H1 (cell line): Measurements from ENCODE around the gene UTS2B. TPM values are rescaled to one million over a fixed set of nuclear protein-coding genes. Genes with fewer than 3 reads are reported as not detected.

ENCODE experiments used
- CTCF ChIA-PET: fragments of 300-600 bp; sonication (Branson Sonifier 250); formaldehyde crosslinking; loops from one replicate; lab custom pipeline; 2021; ENCODE audit not compliant: partially characterized antibody; lab: Charles Lee
- POLR2A ChIA-PET: fragments of 300-600 bp; sonication (Branson Sonifier 250); formaldehyde crosslinking; loops from one replicate; lab custom pipeline; 2021; ENCODE audit warnings: inconsistent platforms; ENCODE audit not compliant: partially characterized antibody; lab: Charles Lee
- DNase-seq, 2 experiments: peaks; one replicate each; pipeline versions ENCODE4 v3.0.0 to v3.0.0-alpha.2; 2010 to 2022; ENCODE audit warnings: low spot score in 2 of 2, low read depth in 1 of 2, mixed read lengths in 1 of 2
- FAIRE-seq: peaks from 2 replicates; lab custom pipeline; 2011; peaks lifted over from hg19 to GRCh38; lab: Jason Lieb, UNC
- H2AFZ ChIP-seq: 2 replicates; pipeline ENCODE4 v1.8.1; 2012; ENCODE audit warnings: low read length, inconsistent platforms
- H2AK5ac ChIP-seq: 2 replicates; pipeline ENCODE4 v1.6.1; 2013; ENCODE audit warnings: low read depth, low read length
- H2BK120ac ChIP-seq: replicated peaks from 2 replicates; pipeline ENCODE3; 2013; ENCODE audit warnings: low read depth, low read length, inconsistent platforms
- H2BK12ac ChIP-seq: 2 replicates; pipeline ENCODE4 v1.6.1; 2013; ENCODE audit warnings: low read depth, low read length
- H2BK15ac ChIP-seq: 2 replicates; pipeline ENCODE4 v1.6.1; 2013; ENCODE audit warnings: low read length
- H2BK20ac ChIP-seq: 2 replicates; pipeline ENCODE4 v1.6.1; 2013; ENCODE audit warnings: low read length
- H2BK5ac ChIP-seq: 2 replicates; pipeline ENCODE4 v1.6.1; 2013; ENCODE audit warnings: low read depth, low read length
- H3K14ac ChIP-seq: 2 replicates; pipeline ENCODE4 v1.6.1; 2013; ENCODE audit warnings: inconsistent platforms; ENCODE audit not compliant: insufficient read length
- H3K18ac ChIP-seq: 2 replicates; pipeline ENCODE4 v1.6.1; 2013; ENCODE audit warnings: low read length; ENCODE audit errors: extremely low read depth
- H3K23ac ChIP-seq: 2 replicates; pipeline ENCODE4 v1.6.1; 2013; ENCODE audit warnings: inconsistent platforms; ENCODE audit not compliant: insufficient read length
- H3K23me2 ChIP-seq: 2 replicates; pipeline ENCODE4 v1.6.1; 2013; ENCODE audit warnings: low read depth, low read length
- H3K27ac ChIP-seq: 2 replicates; pipeline ENCODE4 v1.6.1; 2011; ENCODE audit warnings: low read depth, low read length, inconsistent platforms
- H3K27me3 ChIP-seq, 4 experiments: replicated peaks in 1 of 4; 1 replicate in 1 of 4; 2 replicates in 3 of 4; pipeline versions ENCODE4 v1.6.1 to v1.8.1; 2011 to 2013; ENCODE audit warnings: low read length in 3 of 4, mild to moderate bottlenecking in 3 of 4, inconsistent platforms in 2 of 4, mixed read lengths in 2 of 4, moderate library complexity in 1 of 4; ENCODE audit not compliant: control insufficient read depth in 3 of 4, insufficient read depth in 3 of 4; ENCODE audit errors: extremely low read depth in 1 of 4
- H3K36me3 ChIP-seq, 4 experiments: 2 replicates each; pipeline versions ENCODE4 v1.6.1 to v1.8.1; 2011 to 2013; ENCODE audit warnings: mild to moderate bottlenecking in 4 of 4, low read length in 3 of 4, moderate library complexity in 2 of 4, control low read depth in 1 of 4, inconsistent platforms in 1 of 4; ENCODE audit not compliant: insufficient read depth in 4 of 4, control insufficient read depth in 2 of 4
- H3K4ac ChIP-seq: replicated peaks from 2 replicates; pipeline ENCODE3; 2013; ENCODE audit warnings: low read length, low read depth, mixed read lengths, inconsistent platforms; ENCODE audit not compliant: insufficient read length
- H3K4me1 ChIP-seq, 4 experiments: replicated peaks in 1 of 4; 1 replicate in 1 of 4; 2 replicates in 3 of 4; pipeline versions ENCODE4 v1.6.1 to v1.8.1; 2011 to 2013; ENCODE audit warnings: low read length in 3 of 4, inconsistent platforms in 2 of 4, mixed read lengths in 1 of 4; ENCODE audit not compliant: insufficient read depth in 4 of 4, control insufficient read depth in 3 of 4
- H3K4me2 ChIP-seq, 2 experiments: 2 replicates each; pipeline versions ENCODE4 v1.6.1 to v1.8.1; 2011 to 2013; ENCODE audit warnings: low read depth in 2 of 2, low read length in 2 of 2, control low read depth in 1 of 2, inconsistent platforms in 1 of 2, mild to moderate bottlenecking in 1 of 2; ENCODE audit not compliant: insufficient read depth in 1 of 2
- H3K4me3 ChIP-seq, 4 experiments: fragments of 200-600, 300-600 bp in 1 of 4; sonication (generic), shearing (Covaris generic), sonication (Bioruptor Twin) in 1 of 4; 2 replicates each; pipeline versions ENCODE4 v1.5.1 to v1.8.1; 2011 to 2016; ENCODE audit warnings: low read length in 4 of 4, low read depth in 3 of 4, control low read depth in 2 of 4, inconsistent platforms in 2 of 4, mild to moderate bottlenecking in 2 of 4, mixed read lengths in 1 of 4, moderate library complexity in 1 of 4; ENCODE audit not compliant: insufficient read depth in 2 of 4; ENCODE audit errors: extremely low read depth in 1 of 4
- H3K56ac ChIP-seq: replicated peaks from 2 replicates; pipeline ENCODE3; 2013; ENCODE audit warnings: low read depth, mild to moderate bottlenecking, mixed read lengths, low read length, inconsistent platforms; ENCODE audit not compliant: insufficient read length
- H3K79me1 ChIP-seq: 2 replicates; pipeline ENCODE4 v1.6.1; 2013; ENCODE audit warnings: low read depth, low read length, control low read depth
- H3K79me2 ChIP-seq, 2 experiments: 2 replicates each; pipeline versions ENCODE4 v1.6.1 to v1.8.1; 2012 to 2013; ENCODE audit warnings: low read length in 2 of 2, mild to moderate bottlenecking in 2 of 2, inconsistent platforms in 1 of 2; ENCODE audit not compliant: insufficient read depth in 2 of 2, control insufficient read depth in 1 of 2
- H3K9ac ChIP-seq, 4 experiments: replicated peaks in 1 of 4; 1 replicate in 1 of 4; 2 replicates in 3 of 4; pipeline versions ENCODE4 v1.6.1 to v1.8.1; 2011 to 2013; ENCODE audit warnings: low read depth in 3 of 4, low read length in 3 of 4, control low read depth in 2 of 4, mild to moderate bottlenecking in 2 of 4, moderate library complexity in 2 of 4, inconsistent platforms in 1 of 4; ENCODE audit errors: extremely low read depth in 1 of 4
- H3K9me3 ChIP-seq, 2 experiments: 2 replicates each; pipeline versions ENCODE4 v1.6.1 to v1.8.1; 2012 to 2013; ENCODE audit warnings: mild to moderate bottlenecking in 2 of 2, moderate library complexity in 2 of 2, control low read depth in 1 of 2, inconsistent platforms in 1 of 2, low read depth in 1 of 2, low read length in 1 of 2, mixed read lengths in 1 of 2; ENCODE audit not compliant: insufficient read depth in 2 of 2
- H4K20me1 ChIP-seq, 2 experiments: replicated peaks in 1 of 2; 2 replicates each; pipeline versions ENCODE3 to v1.8.1; 2011 to 2013; ENCODE audit warnings: inconsistent platforms in 2 of 2, low read length in 2 of 2, mild to moderate bottlenecking in 1 of 2; ENCODE audit not compliant: insufficient read depth in 2 of 2, control insufficient read depth in 1 of 2
- H4K5ac ChIP-seq: 2 replicates; pipeline ENCODE4 v1.6.1; 2013; ENCODE audit warnings: low read length, low read depth, mixed read lengths, inconsistent platforms; ENCODE audit not compliant: insufficient read length
- H4K8ac ChIP-seq: 2 replicates; pipeline ENCODE4 v1.8.0; 2013; ENCODE audit warnings: mild to moderate bottlenecking, moderate library complexity, low read length, inconsistent platforms; ENCODE audit not compliant: insufficient read depth; ENCODE audit errors: extremely low read depth
- H4K91ac ChIP-seq: replicated peaks from 2 replicates; pipeline ENCODE3; 2013; ENCODE audit warnings: low read length, mixed read lengths, inconsistent platforms; ENCODE audit not compliant: insufficient read length
- CBX5 ChIP-seq: fragments of 300-800, 300-1000 bp; sonication (generic); IDR thresholded peaks from 2 replicates; pipeline ENCODE4 v1.7.1; 2016; ENCODE audit warnings: antibody characterized with exemption, low read length, low read depth
- CBX8 ChIP-seq: fragments of 300-800, 300-1000 bp; sonication (generic); IDR thresholded peaks from 2 replicates; pipeline ENCODE4 v1.7.1; 2016; ENCODE audit warnings: low read depth, low read length, borderline replicate concordance
- CREB1 ChIP-seq: IDR thresholded peaks from 2 replicates; pipeline ENCODE4 v1.6.1; 2012; ENCODE audit warnings: inconsistent platforms
- NANOG ChIP-seq: IDR thresholded peaks from 2 replicates; pipeline ENCODE4 v1.6.1; 2011; ENCODE audit warnings: low read length, low read depth, mild to moderate bottlenecking, inconsistent platforms; ENCODE audit not compliant: insufficient read depth, poor library complexity, severe bottlenecking
- PHF8 ChIP-seq: fragments of 200-600 bp; sonication (generic); conservative IDR thresholded peaks from 2 replicates; pipeline ENCODE4 v1.7.1; 2012; ENCODE audit warnings: low read depth, mild to moderate bottlenecking, inconsistent platforms, low read length, moderate library complexity
- POLR2AphosphoS5 ChIP-seq: IDR thresholded peaks from 2 replicates; pipeline ENCODE4 v1.6.1; 2011; ENCODE audit warnings: low read depth, low read length
- SAP30 ChIP-seq: fragments of 300-600 bp; sonication (generic); IDR thresholded peaks from 2 replicates; pipeline ENCODE4 v1.7.1; 2012; ENCODE audit warnings: low read length, moderate library complexity, mild to moderate bottlenecking, inconsistent platforms; ENCODE audit not compliant: insufficient read depth, insufficient replicate concordance
- WGBS, 2 experiments: shearing (Covaris generic) in 1 of 2; methylation state at CpG; one replicate each; pipeline versions ENCODE4 v1.1.6 to v1.1.7; 2013 to 2015; ENCODE audit warnings: low lambda C conversion rate in 2 of 2, mixed read lengths in 2 of 2, inconsistent platforms in 1 of 2, low coverage in 1 of 2, missing lambda C conversion rate in 1 of 2; ENCODE audit not compliant: insufficient replicate concordance in 2 of 2, insufficient coverage in 1 of 2, insufficient read length in 1 of 2; ENCODE audit errors: extremely low coverage in 1 of 2, missing lambda C conversion rate in 1 of 2; 5-methylcytosine and 5-hydroxymethylcytosine counted together
- polyA plus RNA-seq, 7 experiments: library from polyadenylated mRNA; depleted of rRNA in 3 of 7; stranded (reverse) in 5 of 7; unstranded in 2 of 7; fragments of >200 nt in 5 of 7; fragments of 200-250 nt in 2 of 7; gene quantifications; 1 replicate in 5 of 7; 2 replicates in 1 of 7; 4 replicates in 1 of 7; pipeline versions ENCODE4 v1.2.1 to v1.2.3, GENCODE V29; 2011 to 2013; ENCODE audit warnings: missing spikeins in 2 of 7, mixed read lengths in 2 of 7
- total RNA-seq: library from RNA; stranded (reverse); fragmentation: NEBNext Ultra II Directional; extraction: Animal tissue kit (Norgen Biotek cat#: 25700); gene quantifications from 2 replicates; pipeline ENCODE4 v1.2.1, GENCODE V29; 2021
- TF ChIP-seq, protein P1 (sequence below): IDR thresholded peaks from 2 replicates; pipeline ENCODE4 v1.6.1; 2012; ENCODE audit warnings: inconsistent platforms
- TF ChIP-seq, protein P2 (sequence below): IDR thresholded peaks from 2 replicates; pipeline ENCODE4 v1.6.1; 2012; ENCODE audit warnings: inconsistent platforms
- TF ChIP-seq, protein P3 (sequence below): IDR thresholded peaks from 2 replicates; pipeline ENCODE4 v1.6.1; 2011; ENCODE audit warnings: low read length, improper control_type of control experiment

Gene UTS2B
- total and polyA plus RNA-seq, 2 of the 8 experiments (the other 6 are each of a cell fraction or from before 2014, with no cell fraction given): not detected

DNA sequence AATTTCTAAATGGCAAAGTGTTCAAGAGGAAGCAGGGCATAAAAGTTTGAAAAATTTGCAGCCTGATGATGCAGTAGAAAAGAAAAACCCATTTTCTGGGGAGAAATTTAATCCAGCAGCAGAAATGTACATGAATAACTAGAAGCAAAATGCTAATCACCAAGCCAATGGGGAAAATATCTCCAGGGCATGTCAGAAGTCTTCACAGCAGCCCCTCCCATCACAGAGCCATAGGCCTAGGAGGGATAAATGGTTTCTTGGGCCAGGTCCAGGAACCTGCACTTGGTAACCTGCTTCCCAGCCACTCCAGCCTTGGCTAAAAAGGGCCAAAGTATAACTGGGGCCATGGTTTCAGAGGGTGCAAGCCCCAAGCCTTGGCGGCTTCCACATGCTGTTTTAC lies 108.7 kb downstream of the UTS2B start:
- Histone ChIP-seq H3K9ac (no peak overlapping the region), H4K91ac (no peak overlapping the region), H3K23me2 (0 out of 2 replicates have a peak, but pooled peaks cover 2% of the 10 kb centered on the region), H3K14ac (no peak overlapping the region), H3K27me3 (no peaks in the 10 kb centered on the region), H3K4me3 (no peak overlapping the region), H3K79me1 (no peaks in the 10 kb centered on the region), H2BK5ac (no peak overlapping the region), H3K56ac (no peak overlapping the region), H3K4ac (no peak overlapping the region), H3K4me1 (no peaks in the 10 kb centered on the region), H4K20me1 (no peaks in the 10 kb centered on the region), H4K8ac (no peak overlapping the region), H3K18ac (no peak overlapping the region), H3K79me2 (no peaks in the 10 kb centered on the region), H2BK15ac (no peak overlapping the region), H2AK5ac (no peak overlapping the region), H2AFZ (no peak overlapping the region), H2BK120ac (no peak overlapping the region), H3K9me3 (no peaks in the 10 kb centered on the region), H3K27ac (no peak overlapping the region), H2BK20ac (no peak overlapping the region), H3K36me3 (no peaks in the 10 kb centered on the region), H3K4me2 (no peak overlapping the region), H2BK12ac (no peak overlapping the region), H3K23ac (no peak overlapping the region), H4K5ac (no peak overlapping the region)
- WGBS, 2 experiments: 82% methylated on average over 1 of the region's 1 CpG; no CpG with 5 or more reads in 1 of the 2 experiments
- DNase-seq: no peak
- no peak for FAIRE-seq
- ChIA-PET CTCF (interaction anchor here (0.9 kb wide), 1 partner anchor 9 kb away, joined by 5 read pairs; no protein-coding TSS in a partner anchor), POLR2A (no interaction called here)
- TF ChIP-seq CBX5 (no peak), CREB1 (no peak), PHF8 (no peak), SAP30 (no peak), NANOG (no peak), POLR2AphosphoS5 (no peak), CBX8 (no peak)
- TF ChIP-seq, protein P1, sequence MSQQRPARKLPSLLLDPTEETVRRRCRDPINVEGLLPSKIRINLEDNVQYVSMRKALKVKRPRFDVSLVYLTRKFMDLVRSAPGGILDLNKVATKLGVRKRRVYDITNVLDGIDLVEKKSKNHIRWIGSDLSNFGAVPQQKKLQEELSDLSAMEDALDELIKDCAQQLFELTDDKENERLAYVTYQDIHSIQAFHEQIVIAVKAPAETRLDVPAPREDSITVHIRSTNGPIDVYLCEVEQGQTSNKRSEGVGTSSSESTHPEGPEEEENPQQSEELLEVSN: no peak
- TF ChIP-seq, protein P2, sequence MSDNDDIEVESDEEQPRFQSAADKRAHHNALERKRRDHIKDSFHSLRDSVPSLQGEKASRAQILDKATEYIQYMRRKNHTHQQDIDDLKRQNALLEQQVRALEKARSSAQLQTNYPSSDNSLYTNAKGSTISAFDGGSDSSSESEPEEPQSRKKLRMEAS: no peak
- TF ChIP-seq, protein P3, sequence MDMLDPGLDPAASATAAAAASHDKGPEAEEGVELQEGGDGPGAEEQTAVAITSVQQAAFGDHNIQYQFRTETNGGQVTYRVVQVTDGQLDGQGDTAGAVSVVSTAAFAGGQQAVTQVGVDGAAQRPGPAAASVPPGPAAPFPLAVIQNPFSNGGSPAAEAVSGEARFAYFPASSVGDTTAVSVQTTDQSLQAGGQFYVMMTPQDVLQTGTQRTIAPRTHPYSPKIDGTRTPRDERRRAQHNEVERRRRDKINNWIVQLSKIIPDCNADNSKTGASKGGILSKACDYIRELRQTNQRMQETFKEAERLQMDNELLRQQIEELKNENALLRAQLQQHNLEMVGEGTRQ: no peak
